ENCODE data around the gene ICE2.

Gene ICE2

DNA sequence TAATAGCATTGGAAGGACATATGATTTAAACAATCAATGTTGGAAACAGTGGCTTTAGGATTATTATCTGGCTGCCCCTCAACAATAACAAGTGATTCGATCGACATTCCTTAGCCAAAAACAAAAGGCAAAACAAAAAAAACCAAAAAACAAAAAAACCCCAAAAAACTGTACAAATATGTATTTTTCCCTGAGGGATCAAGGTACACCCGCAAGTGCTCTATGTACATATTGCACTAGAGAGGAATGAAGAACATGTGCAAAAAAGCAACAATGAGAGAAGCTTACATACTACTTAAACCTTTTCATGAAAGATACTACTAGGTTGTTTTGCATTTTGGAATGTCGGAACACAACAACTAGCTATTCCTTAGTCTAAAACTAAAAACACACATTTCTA is 14.2 kb upstream of the ICE2 start:
- no peak for DNase-seq (ENCODE audit: low spot score)

DNA sequence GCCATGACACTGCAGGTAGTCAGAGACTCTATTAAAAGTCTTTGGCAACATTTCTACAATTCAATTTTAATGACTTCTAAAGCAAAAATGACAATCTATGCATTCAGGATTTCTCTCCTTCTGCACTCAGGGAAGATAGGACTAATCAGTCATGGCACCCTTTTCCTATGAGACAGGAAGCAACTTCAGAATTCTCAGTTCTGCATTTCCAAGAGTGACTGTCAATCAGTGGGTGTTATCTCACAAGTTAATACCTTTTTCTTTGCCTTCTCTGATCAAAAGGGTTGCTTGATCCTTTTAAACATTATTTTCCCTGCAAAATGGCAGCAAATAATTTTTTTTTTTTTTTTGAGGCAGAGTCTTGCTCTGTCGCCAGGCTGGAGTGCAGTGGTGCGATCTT is 7.8 kb upstream of the ICE2 start:
- DNase-seq (ENCODE audit: low spot score): no peak

DNA sequence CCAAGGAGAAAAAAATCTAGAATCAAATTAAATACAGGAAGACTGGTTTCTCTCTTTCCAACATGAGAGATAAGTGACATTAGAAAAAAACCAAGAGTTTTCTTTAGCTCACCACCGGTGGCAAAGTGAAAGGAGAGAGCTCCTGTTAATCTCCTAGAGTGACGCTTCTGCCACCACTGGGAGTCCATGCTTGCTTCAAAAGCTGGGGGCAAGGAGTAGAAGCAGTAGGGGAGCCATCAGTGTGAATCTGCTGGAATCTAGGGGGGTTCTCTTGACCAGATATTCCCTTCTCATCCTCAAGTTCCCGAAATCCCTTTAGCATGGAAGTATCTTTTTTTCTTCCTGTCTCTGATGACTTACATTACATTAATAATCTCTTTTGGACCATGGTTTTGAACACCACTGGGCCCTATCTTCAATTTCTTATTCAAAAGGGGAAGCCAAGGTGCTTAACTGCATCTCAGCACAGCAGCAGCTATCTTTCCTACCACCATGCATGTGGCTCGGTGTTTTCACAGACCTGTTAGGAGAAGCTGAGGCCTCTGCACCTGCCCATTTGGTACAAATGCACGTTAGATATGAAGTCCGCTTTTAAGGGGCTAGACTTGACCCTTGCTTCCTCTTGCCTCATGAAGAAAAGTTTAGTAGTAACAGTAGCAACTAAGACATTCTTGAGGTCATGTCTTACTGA is 6.6 kb upstream of the ICE2 start:
- no peak for DNase-seq (ENCODE audit: low spot score)

DNA sequence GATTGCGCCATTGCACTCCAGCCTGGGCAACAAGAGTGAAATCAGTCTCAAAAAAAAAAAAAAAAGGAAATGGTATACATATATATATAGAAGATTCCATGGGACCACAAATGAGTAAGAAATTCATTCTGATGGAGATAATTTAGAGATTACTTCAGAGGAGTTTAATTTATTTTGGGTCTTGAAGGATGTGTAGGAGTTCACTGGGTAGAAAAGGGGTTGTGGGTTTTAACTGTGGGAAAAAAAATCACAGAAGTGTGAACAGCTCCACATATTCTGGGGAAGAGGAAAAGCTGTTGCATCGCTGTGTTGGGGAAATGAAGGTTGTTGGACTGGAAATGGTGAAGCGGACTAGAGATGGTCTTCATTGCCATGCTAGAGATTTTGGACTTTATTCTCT is 4.1 kb upstream of the ICE2 start:
- DNase-seq (ENCODE audit: low spot score): no peak

DNA sequence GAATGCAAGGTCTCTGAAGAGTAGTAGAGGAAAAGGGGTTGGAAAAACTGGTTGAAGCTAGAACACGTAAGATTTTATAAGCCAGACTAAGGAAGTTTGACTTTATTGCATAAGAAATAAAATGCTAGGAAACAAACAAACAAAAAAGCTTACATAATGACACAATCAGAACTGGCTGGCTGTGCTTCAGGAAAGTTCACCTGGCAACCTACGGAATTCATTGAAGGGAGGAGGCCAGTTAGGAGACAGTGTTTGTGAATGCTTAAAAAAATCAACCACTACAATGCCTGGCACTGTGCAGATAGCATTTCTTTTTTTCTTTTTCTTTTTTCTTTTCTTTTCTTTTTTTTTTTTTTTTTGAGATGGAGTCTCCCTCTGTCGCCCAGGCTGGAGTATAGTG is 1.9 kb upstream of the ICE2 start:
- no peak for DNase-seq (ENCODE audit: low spot score)

DNA sequence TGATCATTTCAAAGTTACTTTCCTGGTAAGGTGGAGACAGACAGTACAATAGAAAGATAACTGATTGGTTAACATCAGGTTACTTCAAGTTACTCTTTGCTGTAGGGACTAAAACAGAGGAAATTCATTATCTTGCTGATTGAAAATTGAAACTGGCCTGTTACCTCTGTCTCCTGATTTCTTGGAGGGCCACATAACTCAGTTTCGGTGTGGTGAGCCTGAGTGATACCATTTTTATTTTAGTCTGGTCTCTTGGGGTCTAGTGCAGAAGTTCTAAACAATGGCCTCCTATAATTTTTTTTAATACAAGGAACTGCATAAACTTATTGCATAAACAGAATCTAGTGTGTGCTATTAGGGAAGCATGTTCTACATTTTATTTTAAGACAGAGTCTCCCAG is 1.2 kb upstream of the ICE2 start:
- no peak for DNase-seq (ENCODE audit: low spot score)

DNA sequence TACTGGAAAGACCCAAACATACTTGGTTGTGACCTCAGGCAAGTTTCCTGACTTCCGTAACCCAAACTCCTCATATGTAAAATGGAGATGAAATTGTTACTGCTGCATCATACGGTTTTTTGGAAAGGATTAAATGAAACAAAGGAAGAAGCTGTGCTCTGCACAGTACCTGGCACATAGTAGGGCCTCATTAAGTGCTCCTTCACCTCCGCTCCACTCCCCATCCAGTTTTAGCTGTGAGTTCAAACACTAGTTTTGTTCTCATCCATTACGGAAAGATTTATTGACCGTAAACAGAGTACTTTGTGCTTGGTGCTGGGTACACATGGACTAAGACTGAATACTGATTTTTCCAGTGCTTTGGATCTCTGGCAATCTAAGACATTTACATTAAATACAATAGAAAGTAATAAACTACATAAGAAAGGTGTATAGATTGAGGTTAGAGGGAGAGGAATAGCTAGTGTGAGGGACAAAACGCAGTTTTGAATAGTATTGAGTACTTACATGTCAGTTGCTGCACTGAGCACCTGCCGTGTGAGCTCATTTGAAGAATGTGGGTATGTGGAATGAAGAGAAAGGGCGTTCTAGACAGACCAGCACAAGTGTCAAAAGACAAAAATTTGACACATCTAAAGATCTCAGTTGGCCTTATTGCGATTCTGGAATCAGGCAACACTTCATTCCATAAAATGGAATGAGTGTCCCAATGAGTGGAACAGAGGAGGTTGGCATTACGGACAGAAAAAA is 594 bp upstream of the ICE2 start:
- DNase-seq (ENCODE audit: low spot score): no peak

DNA sequence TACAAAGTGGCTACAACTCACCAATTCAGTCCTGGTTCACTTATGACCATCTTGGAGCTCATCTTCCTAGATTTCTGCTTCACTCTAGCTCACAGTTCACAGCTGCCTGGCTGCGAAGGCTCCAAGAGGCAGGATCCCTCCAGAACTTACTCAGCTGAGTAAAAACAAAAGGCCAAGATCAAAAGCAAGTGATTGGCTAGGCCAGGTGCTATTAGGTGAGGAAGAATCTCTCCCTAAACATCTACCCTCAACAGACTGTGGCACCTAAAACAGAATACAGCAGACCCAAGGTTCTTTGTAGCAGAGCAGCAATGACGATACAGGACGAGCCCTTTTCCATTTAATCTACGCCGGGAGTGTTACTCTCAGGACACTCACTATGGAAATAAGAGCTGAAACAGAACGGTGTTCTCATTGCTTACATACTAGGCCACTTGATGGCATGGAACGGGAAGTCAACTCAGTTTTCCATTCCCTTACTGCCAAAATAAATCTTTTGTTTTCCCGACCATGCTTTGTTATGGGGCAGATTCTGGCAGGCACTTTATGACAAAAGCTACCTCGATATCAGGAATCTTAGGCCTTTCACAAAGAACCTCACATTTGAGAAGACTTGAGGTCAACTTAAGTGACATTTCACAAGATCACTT is 901 bp downstream of the ICE2 start:
- DNase-seq (ENCODE audit: low spot score): peak; percentile 5

DNA sequence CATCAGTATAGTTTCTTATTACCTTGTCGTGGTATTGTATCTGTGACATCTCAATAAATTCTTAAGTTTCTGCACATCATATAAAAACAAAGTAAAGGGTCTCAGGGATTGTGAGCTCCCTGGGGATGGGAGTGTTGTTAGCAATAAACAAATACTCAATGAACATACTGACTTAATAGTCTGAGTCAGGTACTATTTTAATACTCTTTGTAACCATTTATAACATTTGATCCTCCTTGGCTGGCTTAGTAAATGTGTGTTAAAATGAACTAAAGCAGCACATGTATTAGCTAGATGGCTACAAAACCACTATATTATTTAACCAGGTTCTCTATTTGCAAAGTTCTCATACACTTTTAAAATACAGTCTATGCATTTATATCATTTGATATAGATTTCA is 1.8 kb downstream of the ICE2 start:
- no peak for DNase-seq (ENCODE audit: low spot score)

DNA sequence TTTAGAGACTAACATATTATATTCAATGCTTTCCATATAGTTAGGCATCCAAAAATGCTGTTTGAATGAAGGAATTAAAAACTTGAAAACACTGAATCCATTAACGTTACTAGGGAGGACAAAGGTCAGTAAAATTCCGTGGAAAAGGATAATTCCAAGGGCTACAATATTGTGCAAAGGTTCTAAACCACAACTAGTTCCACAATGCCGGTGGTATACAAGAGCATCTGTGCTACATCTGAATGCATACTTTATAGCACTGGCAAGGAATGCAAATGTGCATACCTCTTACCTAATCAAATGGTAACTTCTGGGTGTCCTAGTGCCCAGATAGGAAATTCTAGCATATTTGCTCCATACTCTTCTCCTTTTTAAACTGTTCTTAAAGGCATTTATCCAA is 2.2 kb downstream of the ICE2 start:
- DNase-seq (ENCODE audit: low spot score): no peak

DNA sequence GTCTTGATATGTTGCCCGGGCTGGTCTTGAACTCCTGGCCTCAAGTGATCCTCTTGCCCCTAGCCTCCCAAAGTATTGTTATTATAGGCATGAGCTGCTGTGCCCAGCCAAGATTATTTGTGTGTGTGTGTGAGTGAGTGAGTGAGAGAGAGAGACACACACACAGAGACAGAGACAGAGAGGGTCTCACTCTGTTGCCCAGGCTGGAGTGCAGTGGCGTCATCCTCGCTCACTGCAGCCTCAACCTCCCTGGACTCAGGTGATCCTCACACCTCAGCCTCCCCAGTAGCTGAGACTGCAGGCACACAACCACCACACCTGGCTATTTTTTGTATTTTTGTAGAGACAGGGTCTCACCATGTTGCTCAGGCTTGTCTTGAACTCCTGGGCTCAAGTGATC is 5.8 kb downstream of the ICE2 start:
- DNase-seq (ENCODE audit: low spot score): no peak

DNA sequence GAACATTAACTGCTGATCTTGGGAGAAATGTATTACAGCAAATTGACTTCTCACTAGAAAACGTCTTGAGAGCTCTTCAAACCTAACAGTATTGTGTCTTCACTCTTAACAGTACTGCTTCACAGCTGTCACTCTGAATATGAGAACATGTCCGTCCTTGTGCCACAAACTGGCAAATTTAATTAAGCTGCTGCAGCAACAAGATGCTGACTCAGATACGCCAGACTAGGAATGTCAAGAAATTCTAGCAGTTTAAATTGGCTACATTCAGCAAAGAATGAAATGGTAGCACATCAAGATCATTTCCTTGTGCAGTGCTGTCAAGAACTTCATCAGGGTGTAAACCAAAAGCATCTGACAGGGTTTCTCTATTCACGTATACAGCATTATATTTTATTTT is 7.6 kb downstream of the ICE2 start:
- no peak for DNase-seq (ENCODE audit: low spot score)

DNA sequence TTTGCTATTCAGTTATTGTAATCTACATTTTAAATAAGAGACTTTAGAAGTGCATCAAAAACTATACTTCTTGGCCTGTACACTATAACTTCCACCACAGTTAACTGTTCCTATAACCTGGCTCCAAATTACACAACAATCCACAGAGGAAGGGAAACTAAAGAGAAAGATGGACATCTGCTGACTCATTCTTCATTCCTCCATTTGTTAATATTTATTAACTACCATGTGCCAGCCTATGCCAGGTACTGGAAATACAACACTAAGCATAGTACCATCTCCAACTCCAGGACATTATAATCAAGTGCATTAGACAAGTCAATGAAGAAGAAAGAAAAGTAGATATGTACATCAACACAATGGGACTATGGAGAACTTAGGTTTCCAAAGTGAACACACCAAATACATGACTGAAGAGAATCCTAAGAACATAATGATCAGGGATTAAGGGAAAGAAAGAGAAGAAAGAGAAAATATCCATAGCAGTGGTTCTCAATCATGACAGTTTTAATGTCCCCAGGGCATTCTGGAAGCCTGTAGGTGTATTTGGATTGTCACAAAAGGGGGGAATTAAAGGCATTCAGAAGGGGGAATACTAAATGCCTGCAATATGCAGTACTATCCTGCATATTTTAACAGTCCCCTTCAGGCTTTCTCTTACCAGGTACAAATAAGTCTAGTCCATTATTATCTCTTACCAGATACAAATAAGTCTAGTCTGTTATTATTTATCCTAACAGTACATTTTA is 8.9 kb downstream of the ICE2 start:
- no peak for DNase-seq (ENCODE audit: low spot score)

DNA sequence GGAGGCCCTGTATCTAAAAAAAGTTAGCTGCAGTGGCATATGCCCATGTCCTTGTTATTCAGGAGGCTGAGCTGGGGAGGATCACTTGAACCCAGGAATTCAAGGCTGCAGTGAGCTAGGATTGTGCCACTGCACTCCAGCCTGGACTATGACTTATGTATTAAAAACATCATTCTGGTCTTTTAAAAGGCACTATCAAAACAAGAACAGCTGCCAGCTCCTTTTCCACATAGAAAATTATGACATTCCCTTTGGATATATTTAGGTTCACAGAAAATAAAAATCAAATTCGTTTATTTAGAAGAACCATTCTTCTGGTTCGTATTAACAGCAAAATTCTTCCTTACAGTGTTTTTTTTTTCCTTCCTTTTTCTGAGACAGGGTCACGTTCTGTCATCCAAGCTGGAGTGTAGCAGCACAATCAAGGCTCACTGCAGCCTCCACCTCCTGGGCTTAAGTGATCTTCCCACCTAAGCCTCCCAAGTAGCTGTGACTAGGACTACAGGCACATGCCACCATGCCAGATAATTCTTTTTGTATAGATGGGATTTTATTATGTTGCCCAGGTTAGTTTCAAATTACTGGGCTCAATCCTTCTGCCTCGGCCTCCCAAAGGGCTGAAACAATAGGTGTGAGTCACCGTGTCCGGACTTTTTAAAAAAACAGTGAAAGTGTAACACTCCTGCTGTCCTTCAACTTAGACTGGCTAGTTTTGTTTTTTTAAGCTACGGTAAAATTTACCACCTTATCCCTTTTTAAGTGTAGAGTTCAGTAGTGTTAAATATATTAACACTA is 13.9 kb downstream of the ICE2 start:
- DNase-seq (ENCODE audit: low spot score): no peak

DNA sequence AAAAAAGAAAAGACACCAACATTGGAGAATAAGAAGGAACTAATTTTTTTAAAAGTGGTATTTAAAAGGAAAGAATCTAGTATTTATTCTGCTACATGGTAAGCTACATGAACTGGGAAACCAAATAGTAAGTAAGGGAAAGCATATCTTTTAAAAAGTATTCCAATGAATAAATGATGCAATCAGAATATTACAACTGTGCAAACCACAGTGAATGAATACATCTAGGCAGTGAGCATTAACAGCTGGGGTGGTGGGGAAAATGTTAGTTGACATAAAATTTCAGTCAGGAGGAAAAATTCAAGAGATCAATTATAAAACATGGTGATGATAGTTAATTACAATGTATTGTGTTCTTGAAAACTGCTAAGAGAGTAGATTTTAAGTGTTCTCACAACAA is 16.9 kb downstream of the ICE2 start:
- DNase-seq (ENCODE audit: low spot score): no peak

DNA sequence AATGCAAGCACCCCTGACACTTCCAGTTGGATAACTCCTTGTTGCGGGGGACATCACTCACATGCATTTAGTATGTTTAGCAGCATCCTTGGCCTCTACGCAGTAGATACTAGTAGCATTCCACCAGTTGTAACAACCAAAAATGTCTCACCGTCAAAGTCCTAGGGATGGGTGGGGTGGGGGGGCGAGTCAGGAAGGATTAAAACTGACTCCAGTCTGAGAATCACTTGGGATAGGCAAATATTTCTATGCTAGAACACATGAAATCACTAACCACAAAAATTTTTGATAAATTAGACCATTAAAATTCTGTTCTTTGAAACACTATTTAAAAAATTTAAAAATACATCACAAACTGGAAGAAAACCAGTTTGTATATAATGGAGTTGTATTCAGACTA is 18.0 kb downstream of the ICE2 start:
- DNase-seq (ENCODE audit: low spot score): no peak

DNA sequence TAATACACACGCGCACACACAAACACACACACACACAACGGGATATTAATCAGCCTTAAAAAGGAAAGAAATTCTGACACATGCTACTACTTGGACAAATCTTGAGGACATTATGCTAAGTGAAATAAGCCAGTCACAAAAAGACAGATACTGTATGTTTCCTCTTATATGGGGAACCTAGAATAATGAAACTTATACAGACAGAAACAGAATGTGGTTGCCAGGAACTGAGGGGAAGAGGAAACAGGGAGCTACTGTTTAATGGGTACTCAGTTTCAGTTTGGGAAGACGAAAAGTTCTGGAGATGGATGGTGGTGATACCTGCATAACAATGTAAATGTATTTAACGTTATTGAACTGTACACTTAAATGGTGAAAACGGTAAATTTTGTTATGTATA is 20.2 kb downstream of the ICE2 start:
- DNase-seq (ENCODE audit: low spot score): no peak

DNA sequence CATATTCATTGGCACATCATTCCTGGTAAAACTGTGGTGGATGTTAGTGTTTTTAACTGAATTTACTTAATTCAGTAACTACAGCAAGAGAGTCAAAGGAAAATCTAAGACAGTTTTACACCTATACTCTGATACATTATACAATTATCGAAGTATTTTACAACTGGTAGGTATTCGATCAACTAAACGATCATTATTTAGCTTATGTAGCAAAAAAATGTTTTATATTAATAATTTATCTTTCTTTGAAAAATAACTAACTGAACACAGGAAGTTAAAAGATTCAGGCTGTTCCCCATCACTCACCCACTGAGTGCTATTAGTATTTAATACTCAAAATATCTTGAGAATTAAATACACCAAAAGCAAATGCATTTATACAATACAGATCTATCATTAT is 21.0 kb downstream of the ICE2 start:
- no peak for DNase-seq (ENCODE audit: low spot score)

DNA sequence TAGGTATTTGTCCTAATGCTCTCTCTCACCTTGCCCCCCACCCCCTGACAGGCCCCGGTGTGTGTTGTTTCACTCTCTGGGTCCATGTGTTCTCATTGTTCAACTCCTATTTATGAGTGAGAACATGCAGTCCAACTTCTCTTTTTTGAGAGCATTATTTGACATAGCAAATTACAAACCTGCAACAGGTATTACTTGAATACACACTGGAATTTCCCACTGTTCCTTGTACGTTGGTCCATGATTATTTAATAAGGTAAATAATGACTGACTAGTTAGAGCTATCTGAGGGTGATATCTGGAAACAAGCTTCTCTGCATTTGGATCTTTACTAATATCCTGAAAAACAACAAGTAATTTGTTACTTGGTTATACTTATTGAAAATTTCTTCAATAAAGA is 24.1 kb downstream of the ICE2 start:
- no peak for DNase-seq (ENCODE audit: low spot score)

DNA sequence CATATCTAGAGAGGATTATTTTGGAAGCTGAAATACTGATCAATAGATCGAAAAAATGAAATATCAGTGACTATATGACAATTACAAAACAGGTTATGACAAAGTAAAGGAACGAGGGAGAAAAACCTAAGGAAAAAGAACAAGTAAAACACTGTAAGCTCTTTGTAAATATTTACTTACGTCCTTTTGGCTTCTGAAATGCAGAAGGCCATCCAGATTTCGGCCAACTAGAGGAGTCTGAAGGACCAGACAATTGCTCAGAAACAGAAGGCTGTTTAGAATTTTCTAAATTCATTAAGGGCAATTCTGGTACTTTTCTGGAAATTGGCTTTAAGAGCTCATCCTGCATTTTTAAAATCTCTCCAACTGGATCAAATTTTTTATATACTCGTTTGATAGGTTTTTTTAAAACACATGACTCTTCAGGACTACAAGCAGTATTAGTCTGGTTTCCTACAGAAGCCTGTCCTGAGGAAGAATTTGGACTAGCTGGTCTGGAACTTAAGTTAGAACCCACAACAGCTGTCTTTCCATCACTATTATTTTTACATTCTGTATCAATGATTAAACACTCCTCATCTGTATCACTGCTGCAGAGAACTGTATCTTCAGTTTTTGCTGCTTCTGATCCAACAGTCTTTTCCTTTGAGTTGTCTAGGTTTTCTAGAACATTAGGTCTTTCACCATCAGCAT is 30.1 kb downstream of the ICE2 start:
- no peak for DNase-seq (ENCODE audit: low spot score)

DNA sequence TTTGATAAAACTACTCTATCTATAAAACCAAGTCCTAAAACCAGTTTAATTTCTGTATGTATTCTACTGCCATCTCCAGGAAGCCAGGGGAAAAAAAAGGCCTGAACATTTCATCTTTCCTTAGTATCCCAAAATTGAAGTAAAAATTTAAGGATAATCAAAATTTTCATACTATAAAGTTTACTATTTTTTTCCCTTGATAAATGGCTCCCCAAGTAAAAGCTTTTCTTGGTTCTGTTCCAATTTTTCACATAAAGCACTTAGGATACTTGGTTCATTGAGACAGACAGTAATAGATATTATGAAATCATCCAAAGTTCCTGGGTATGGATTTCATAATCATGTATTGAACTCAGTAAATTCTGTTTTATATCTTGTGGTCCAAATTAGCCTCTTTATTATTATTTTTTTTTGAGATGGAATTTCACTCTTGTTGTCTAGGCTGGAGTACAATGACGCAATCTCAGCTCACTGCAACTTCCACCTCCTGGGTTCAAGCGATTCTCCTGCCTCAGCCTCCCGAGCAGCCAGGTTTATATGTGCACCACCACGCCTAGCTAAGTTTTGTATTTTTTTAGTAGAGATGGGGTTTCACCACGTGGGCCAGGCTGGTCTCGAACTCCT is 34.5 kb downstream of the ICE2 start:
- no peak for DNase-seq (ENCODE audit: low spot score)

All from germinal center (tissue), 1 donor.